Renal cortex interstitium (tissue), 11 donors: Measurements from ENCODE around the gene CSTF1. TPM values are rescaled to one million over a fixed set of nuclear protein-coding genes. Genes with fewer than 3 reads are reported as not detected.

ENCODE experiments used
- DNase-seq, 11 donors: peaks; one replicate each; pipeline ENCODE4 v3.0.0-alpha.2; 2013; ENCODE audit warnings: low read depth in 9 of 11, low spot score in 4 of 11; ENCODE audit errors: extremely low read depth in 1 of 11
- polyA plus RNA-seq, 3 donors: library from polyadenylated mRNA; unstranded; fragments of 120-200 nt; gene quantifications; one replicate each; pipeline ENCODE4 v1.2.1, GENCODE V29; 2013; ENCODE audit not compliant: insufficient read length in 3 of 3

CSTF1 gene
- polyA plus RNA-seq, 3 donors = 42.8 to 49.7 (median 43.6) TPM

DNA sequence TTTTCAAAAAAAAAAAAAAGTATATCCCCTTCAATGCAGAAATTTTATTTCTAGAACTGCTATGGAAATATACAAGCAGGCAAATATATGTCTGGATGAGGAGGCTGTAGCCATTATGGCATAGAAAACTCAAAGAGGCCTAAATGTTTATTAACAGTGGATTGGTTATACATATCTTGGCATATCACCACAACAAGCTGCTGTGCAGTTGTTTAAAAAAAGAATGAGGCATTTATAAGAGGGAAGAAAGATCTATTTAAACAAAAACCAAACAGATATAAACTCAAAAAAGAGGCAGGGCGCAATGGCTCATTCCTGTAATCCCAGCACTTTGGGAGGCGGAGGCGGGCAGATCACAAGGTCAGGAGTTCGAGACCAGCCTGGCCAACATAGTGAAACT lies 45.8 kb downstream of the CSTF1 start:
- DNase-seq = no peak

- peak in 5 of 11 donors; percentile 13 to 45 (median 35) for DNase-seq
Measured at GRCh38 chr20:56439771-56440291, 47.4 kb downstream of the CSTF1 start.

GRCh38 chr20:56440346-56441007 lies 48.0 kb downstream of the CSTF1 start:
- DNase-seq = no peak

DNA sequence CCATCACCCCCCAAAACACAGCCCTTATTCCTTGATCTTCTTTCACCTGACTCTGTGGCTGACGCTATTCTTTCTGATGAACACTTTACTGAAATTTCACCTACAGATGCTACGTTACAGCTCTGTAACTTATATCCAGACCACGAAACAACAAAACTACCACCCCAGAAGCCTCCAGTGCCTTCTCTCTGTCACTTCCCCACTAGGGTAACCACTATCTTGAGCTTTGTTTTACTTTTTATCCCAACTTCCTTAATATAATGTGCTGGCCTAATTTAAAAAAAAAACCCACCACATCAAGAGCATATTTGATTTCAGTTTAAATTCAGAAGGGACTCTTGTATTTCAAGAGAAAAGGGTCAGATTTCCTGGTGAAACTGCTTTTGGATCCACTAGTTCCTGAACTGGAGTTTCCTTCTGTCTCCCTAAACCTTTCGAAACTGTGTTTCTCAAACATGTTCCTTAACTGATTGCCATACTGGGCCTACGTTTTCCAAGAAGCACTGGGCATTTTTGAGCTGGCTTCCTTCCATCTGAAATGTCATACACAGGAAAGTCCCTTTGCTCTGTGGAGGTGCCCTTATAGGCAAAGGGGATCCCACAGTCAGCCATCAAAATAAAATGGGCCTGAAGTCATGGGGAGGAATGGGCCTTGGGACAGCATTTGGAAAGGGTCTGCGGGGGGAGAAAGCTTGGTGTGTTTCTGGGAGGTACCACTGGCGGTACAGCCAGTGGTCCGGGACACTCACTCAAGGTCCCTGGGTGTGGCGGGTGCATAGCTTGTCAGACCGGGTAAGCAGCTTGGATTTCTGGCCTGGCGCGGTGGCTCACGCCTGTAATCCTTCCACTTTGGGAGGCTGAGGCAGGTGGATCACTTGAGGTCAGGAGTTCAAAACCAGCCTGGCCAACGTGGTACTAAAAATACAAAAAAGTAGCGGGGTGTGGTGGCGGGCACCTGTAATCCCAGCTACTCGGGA lies 50.2 kb downstream of the CSTF1 start:
- no peak for DNase-seq

- peak in 8 of 11 donors; percentile 31 to 68 (median 50) for DNase-seq
Measured at GRCh38 chr20:56443654-56444540, 51.5 kb downstream of the CSTF1 start.

DNA sequence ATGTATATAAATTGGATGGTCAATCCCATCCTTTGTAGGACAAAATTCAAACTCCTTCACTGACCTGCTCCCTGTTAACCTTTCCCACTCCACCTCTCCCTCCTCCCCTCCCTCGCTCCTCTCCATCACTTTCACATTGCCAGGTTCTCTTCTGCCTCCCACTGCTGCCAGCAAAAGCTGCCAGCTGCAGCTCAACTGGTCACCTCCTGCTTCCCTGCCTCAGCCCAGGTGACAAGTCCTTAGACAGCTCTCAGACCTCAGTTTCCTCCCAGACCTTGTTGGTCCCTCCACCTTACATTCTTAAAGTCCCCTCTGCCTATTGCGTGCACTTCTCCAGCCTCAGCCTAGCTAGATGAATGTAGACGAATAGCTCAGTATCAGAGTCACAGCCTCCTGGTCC lies 52.7 kb downstream of the CSTF1 start:
- no peak for DNase-seq

DNA sequence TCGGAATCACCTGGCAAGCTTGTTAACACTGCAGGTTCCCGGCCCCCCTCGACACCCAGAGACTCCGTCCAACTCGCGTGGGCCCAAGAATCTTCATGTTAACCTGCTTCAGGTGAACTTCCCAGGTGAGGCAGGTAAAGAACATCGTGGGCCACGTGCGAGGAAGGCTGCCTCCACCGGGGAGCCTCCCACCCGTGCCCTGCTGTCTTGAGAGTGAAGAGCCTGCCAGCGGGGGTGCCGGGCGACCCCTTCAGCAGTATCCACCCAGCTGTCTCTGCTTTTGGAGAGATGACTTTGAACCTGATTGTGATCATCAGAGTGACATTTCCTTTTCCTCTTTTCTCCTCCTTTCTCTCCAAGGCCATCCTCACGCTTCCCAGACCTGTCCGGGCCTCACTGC lies 53.1 kb downstream of the CSTF1 start:
- no peak for DNase-seq

DNA sequence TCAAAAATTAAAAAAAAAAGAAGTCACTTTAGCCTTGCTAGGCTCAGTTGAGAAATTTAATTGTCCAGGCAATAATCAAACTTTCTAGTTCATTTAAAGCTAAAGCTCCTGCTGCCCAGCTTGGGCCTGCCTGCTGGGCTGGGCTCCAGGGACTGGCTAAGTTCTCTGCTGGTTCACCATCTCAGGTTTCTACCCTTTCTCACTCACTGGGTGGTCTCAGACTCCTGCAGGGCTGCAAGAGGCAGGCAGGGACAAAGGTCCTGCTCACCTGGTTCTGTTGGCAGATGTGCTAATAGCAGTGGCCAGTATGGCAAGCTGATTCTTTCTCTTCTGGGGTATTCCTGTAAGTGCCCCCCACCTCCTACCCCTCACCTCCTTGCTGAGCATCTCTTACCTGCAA lies 54.8 kb downstream of the CSTF1 start:
- DNase-seq = no peak

- DNase-seq = no peak
Measured at GRCh38 chr20:56449459-56449858, 57.0 kb downstream of the CSTF1 start.

DNA sequence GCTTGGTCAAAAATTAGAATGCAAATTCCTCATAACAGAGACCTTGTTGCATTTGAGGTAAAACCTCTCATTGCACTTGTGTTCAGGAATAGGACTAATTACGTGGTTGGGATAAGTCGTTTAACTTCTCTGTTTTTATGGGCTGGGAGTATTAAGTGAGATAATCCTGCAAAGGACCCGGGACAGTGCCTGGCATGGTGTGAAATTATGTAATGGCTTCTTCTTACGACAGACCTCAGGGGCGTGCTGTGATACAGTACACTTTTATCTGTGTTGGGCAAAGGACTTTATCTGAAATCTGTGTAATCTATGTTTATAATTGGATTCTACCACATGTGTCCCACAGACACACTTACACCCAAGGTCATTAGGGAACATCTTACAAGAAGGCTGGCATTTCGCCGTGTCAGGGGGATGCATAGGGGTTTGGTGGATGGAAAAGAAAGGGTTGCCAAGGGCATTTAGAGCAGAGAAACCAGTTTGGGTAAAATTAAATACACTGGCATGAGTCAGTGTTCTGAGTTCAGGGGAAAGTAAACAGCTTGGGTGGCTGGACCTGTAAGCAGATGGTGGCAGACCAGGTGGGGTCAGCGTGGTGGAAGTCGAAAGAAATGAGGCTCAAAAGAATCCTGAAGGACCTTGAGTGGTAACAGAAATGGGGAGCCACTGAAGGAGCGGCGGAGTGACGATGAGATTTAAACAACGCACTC lies 58.8 kb downstream of the CSTF1 start:
- no peak for DNase-seq

- DNase-seq = no peak
Measured at GRCh38 chr20:56453352-56453751, 60.9 kb downstream of the CSTF1 start.

DNA sequence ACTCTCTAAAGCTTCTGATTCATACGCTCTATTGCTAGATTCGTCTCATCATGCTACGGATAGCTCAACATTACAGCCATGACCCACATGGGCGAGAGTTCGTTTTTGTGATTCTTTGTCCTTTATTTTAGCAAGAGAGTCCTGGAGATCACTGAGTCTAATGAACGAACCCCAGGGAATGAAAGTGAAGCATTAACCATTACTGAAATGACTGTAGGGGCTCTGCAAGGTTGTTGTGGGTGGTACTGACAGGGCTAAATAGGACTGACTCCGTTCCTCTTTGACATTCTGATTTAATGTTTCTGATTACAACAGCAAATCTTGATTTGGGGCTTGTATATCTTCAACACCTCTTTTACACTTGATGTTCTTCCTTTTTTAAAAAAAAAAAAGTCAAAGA lies 62.3 kb downstream of the CSTF1 start:
- DNase-seq = no peak

Other genes starting within 250 kb of the CSTF1 start
- not detected for gene MC3R, start 143.9 kb upstream of the CSTF1 start, polyA plus RNA-seq
- gene FAM210B, start 33.7 kb upstream of the CSTF1 start, polyA plus RNA-seq = 10 to 100 TPM; 35.2 to 45.0 (median 39.5) TPM
- 10 to 100 TPM; 13.5 to 20.0 (median 19.5) TPM for gene AURKA, start 430 bp upstream of the CSTF1 start, polyA plus RNA-seq
- gene CASS4, start 19.6 kb downstream of the CSTF1 start, polyA plus RNA-seq = 1 to 10 TPM; 2.9 to 3.3 (median 3.1) TPM
- gene RTF2, start 76.0 kb downstream of the CSTF1 start, polyA plus RNA-seq = 100 to 1,000 TPM; 122 to 127 (median 127) TPM
- gene FAM209A, start 132.1 kb downstream of the CSTF1 start, polyA plus RNA-seq = under 1 TPM in 1 of 3 donors, not detected in 2; 0.32 TPM
- under 1 TPM; 0.29 to 0.37 (median 0.37) TPM for gene FAM209B, start 140.6 kb downstream of the CSTF1 start, polyA plus RNA-seq
- 1 to 10 TPM in 1 of 3 donors, under 1 TPM in 2; 0.65 to 1.4 (median 0.83) TPM for gene TFAP2C, start 236.7 kb downstream of the CSTF1 start, polyA plus RNA-seq